Memory B cell (primary cell): ENCODE data around the gene NR0B2.

Experiments used
- ATAC-seq: fragments of 150-1000 bp; cut with Tn5 transposase; 2 replicates; pipeline ENCODE4 v1.10.0; 2021; ENCODE audit warnings: low read depth, mild to moderate bottlenecking, moderate library complexity
- DNase-seq, 2 donors: peaks; one replicate each; pipeline ENCODE4 v3.0.0; 2022; ENCODE audit warnings: low spot score in 2 of 2
- H3K27ac Mint-ChIP-seq: one replicate; pipeline ENCODE4 v1.8.0; 2022; ENCODE audit warnings: mild to moderate bottlenecking, moderate library complexity, mixed read lengths
- H3K27me3 Mint-ChIP-seq: one replicate; pipeline ENCODE4 v1.8.0; 2022; ENCODE audit warnings: mixed read lengths
- H3K36me3 Mint-ChIP-seq: one replicate; pipeline ENCODE4 v1.8.0; 2022; ENCODE audit warnings: mild to moderate bottlenecking, mixed read lengths
- H3K4me1 Mint-ChIP-seq: one replicate; pipeline ENCODE4 v1.8.0; 2022; ENCODE audit warnings: mixed read lengths
- H3K4me3 Mint-ChIP-seq: one replicate; pipeline ENCODE4 v1.8.0; 2022; ENCODE audit warnings: mild to moderate bottlenecking, moderate library complexity, mixed read lengths
- H3K9me3 Mint-ChIP-seq: one replicate; pipeline ENCODE4 v1.8.0; 2022; ENCODE audit warnings: mixed read lengths

NR0B2 gene, protein sequence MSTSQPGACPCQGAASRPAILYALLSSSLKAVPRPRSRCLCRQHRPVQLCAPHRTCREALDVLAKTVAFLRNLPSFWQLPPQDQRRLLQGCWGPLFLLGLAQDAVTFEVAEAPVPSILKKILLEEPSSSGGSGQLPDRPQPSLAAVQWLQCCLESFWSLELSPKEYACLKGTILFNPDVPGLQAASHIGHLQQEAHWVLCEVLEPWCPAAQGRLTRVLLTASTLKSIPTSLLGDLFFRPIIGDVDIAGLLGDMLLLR

DNA sequence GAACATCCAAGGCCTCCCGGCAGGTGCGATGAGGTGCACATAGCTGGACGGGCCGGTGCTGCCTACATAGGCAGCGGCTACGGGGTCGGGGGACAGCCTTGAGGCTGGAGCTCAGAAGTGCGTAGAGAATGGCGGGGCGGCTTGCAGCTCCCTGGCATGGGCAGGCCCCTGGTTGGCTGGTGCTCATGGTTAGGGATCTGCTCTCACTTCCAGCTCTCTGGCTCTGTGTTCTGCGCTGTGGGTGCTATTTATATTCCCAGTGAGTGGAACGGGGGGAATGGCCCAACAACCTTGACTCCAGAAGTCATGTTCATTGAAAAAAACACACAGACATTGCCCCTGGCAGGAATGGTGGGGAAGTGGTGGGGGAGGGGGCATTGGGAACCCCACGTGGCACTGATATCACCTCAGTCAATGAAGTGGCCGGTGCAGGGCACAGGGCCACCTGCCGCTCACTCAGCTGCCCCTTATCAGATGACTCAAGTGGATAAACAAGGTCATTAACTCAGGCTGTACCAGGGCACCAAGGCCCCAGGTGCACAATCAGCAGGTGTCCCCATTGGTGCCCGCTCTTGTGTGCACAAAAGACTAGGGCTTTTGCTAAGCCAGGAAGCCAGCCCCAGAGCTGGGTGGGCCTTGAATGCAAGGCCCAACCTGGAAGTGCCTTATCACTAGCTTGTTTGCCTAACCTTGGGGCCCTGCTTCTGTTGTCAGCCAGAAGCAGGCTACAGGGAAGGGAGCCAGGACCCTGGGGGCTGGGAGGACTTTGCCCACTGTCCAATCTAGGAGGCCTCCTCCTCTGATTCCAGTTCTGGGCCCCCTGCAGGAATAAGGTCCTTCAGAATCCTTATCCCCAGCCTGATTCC lies at the start of gene NR0B2:
Gene NR0B2, minus strand, starts transcription at position 222 of the 866 bp plus-strand sequence. Its CDS starts 35 bp downstream, at position 187.
- ATAC-seq (no peak), DNase-seq (no peak)
- Mint-ChIP-seq H3K27ac (no peak within 1 kb of the TSS), H3K27me3 (peaks cover 1% of the 10 kb centered on the region), H3K4me1 (no peaks in the 10 kb centered on the region), H3K9me3 (no peaks in the 10 kb centered on the region), H3K36me3 (no peaks in the 10 kb centered on the region), H3K4me3 (no peak within 1 kb of the TSS)

DNA sequence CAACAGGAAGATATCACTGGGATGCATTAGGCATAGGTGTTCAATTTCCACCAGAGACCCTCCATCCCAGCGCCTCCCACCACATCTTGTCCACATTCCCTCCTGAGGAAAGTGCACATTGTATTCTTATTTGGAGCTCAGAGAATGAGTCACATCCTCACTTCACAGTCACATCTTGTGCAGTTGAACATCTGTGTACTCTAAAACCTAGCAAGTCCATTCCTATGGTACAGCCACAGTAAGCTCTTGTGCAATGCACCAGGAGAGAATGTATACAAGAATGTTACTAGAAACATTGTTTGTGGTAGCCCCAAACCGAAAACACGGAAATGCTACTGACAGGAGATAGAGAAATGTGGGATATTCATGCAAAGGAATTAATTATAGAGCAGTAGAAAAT lies 48.1 kb upstream of the NR0B2 start:
- Mint-ChIP-seq H3K36me3 (peaks cover 2% of the 10 kb centered on the region), H3K27me3 (peaks cover 14% of the 10 kb centered on the region), H3K4me3 (no peak overlapping the region), H3K27ac (no peak overlapping the region), H3K4me1 (peaks cover 5% of the 10 kb centered on the region), H3K9me3 (no peaks in the 10 kb centered on the region)
- DNase-seq (no peak), ATAC-seq (no peak)

DNA sequence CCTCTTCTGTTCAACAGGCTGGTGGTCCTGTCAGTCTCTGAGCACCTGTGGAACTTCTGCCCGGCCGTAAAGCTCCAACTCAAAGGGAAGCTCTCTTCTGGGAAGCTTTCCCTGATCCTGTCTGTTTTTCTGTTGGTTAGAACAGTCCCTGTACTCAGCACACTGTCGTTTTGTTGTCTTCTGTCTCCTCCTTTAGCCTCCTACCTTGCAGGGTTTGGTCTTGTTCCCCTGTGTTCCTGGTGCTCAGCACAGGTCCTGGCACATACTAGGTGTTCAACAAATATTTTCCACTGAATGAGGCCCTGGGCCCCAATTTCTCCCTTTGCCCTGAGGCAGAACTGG lies 46.8 kb upstream of the NR0B2 start:
- ATAC-seq, result peak; percentile 6
- H3K27me3 Mint-ChIP-seq, result peaks cover 11% of the 10 kb centered on the region
- no peak for DNase-seq
- peaks cover 5% of the 10 kb centered on the region for H3K4me1 Mint-ChIP-seq
- peaks cover 3% of the 10 kb centered on the region for H3K9me3 Mint-ChIP-seq
- peaks cover 7% of the 10 kb centered on the region for H3K36me3 Mint-ChIP-seq
- peak overlapping the region; percentile 87 for H3K4me3 Mint-ChIP-seq
- peak overlapping the region; percentile 63 for H3K27ac Mint-ChIP-seq

GRCh38 chr1:26959722-26960624 lies 46.2 kb upstream of the NR0B2 start, which contains the start of gene KDF1:
TSS of gene KDF1 (minus strand) at chr1:26960468. CDS start at chr1:26952380, 8,088 bp downstream.
- Mint-ChIP-seq H3K36me3 (peaks cover 7% of the 10 kb centered on the region), H3K27ac (peak within 1 kb of the TSS; percentile 63), H3K27me3 (peaks cover 10% of the 10 kb centered on the region), H3K4me3 (peak within 1 kb of the TSS; percentile 87), H3K9me3 (peaks cover 3% of the 10 kb centered on the region), H3K4me1 (peaks cover 5% of the 10 kb centered on the region)
- ATAC-seq (peak; percentile 99), DNase-seq (peak; percentile 58 to 65)

DNA sequence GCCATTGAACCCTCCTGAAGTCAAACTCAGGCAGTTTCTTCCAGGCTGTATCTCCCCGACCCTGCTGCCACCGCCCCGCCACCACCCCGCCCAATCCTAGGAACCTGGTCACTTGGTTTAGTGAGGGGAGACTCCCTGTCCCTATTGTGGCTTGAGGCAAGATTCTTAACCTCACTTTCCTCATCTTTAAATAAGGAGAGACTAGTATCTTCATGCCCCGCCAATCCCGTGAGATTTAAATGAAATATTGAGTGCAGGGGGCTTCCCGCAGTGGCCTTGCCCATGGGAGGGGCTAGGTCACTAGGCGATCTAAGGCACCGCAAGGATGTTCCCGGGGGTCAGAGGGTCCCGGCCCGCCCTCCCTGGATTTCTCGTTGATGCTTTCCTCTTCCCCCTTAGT lies 45.5 kb upstream of the NR0B2 start:
- no peak for DNase-seq
- ATAC-seq, result no peak
- Mint-ChIP-seq H3K4me3 (peak overlapping the region; percentile 49), H3K9me3 (peaks cover 3% of the 10 kb centered on the region), H3K27ac (no peak overlapping the region), H3K27me3 (peaks cover 6% of the 10 kb centered on the region), H3K36me3 (peaks cover 7% of the 10 kb centered on the region), H3K4me1 (peaks cover 5% of the 10 kb centered on the region)

GRCh38 chr1:26957306-26957705 lies 43.5 kb upstream of the NR0B2 start:
- Mint-ChIP-seq H3K4me3 (no peak overlapping the region), H3K27me3 (peaks cover 4% of the 10 kb centered on the region), H3K4me1 (peaks cover 5% of the 10 kb centered on the region), H3K36me3 (peaks cover 9% of the 10 kb centered on the region), H3K27ac (no peak overlapping the region), H3K9me3 (peaks cover 3% of the 10 kb centered on the region)
- ATAC-seq, result no peak
- no peak for DNase-seq

GRCh38 chr1:26956321-26956720 lies 42.5 kb upstream of the NR0B2 start:
- Mint-ChIP-seq H3K4me1 (peaks cover 5% of the 10 kb centered on the region), H3K36me3 (peaks cover 12% of the 10 kb centered on the region), H3K27me3 (peaks cover 2% of the 10 kb centered on the region), H3K4me3 (no peak overlapping the region), H3K27ac (no peak overlapping the region), H3K9me3 (peaks cover 3% of the 10 kb centered on the region)
- ATAC-seq (no peak), DNase-seq (no peak)

DNA sequence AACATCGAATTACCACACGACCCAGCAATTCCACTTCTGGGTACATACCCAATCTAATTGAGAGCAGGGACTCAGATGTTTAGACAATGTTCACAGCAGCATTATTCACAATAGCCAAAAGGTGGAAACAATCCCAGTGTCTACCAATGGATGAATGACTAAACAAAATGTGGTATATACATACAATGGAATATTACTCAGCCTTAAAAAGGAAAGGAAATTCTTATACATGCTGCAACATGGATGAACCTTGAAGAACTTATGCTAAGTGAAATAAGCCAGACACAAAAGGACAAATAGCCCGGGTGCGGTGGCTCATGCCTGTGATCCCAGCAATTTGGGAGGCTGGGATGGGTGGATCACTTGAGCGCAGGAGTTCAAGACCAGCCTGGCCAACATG lies 39.6 kb upstream of the NR0B2 start:
- peaks cover 16% of the 10 kb centered on the region for H3K36me3 Mint-ChIP-seq
- peaks cover 3% of the 10 kb centered on the region for H3K9me3 Mint-ChIP-seq
- H3K27me3 Mint-ChIP-seq, result no peaks in the 10 kb centered on the region
- ATAC-seq (no peak), DNase-seq (no peak)
- H3K4me1 Mint-ChIP-seq, result peaks cover 4% of the 10 kb centered on the region
- no peak overlapping the region for H3K27ac Mint-ChIP-seq
- no peak overlapping the region for H3K4me3 Mint-ChIP-seq

DNA sequence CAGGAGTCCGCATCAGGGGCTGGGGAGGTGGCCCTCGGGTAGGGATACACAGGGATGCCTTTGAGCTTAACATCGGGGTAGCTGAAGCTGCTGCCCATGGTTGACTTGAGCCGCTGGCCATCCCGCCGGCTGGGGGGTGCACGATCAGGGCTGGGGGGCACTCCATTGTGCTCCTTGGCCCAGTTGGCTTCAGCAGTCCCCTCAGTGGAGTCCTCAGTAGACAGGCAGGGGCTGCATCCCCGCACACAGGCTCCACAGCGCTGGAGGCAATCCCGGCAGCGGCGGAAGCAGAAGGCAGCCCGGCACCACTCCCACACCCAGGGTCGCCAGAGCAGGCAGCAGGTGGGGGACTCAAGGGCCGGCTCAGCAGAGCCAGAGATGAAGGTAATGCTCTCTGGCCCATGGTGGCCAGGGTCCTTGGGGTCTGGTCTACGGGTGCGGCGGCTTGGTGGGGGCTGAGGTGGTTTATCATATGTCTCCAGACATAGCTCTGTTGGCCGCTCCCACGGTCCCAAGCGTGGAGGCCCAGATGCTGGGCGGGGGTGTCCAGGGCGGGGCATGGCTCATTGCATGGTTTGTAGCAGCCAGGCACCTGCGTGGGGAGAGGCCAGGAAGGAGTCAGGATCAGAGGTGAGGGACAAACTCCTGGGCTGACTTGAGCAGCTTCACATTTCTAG lies 38.2 kb upstream of the NR0B2 start:
- Mint-ChIP-seq H3K9me3 (peaks cover 3% of the 10 kb centered on the region), H3K4me3 (no peak overlapping the region), H3K36me3 (peaks cover 16% of the 10 kb centered on the region), H3K27me3 (no peaks in the 10 kb centered on the region), H3K4me1 (peaks cover 4% of the 10 kb centered on the region), H3K27ac (no peak overlapping the region)
- DNase-seq (no peak), ATAC-seq (no peak)

DNA sequence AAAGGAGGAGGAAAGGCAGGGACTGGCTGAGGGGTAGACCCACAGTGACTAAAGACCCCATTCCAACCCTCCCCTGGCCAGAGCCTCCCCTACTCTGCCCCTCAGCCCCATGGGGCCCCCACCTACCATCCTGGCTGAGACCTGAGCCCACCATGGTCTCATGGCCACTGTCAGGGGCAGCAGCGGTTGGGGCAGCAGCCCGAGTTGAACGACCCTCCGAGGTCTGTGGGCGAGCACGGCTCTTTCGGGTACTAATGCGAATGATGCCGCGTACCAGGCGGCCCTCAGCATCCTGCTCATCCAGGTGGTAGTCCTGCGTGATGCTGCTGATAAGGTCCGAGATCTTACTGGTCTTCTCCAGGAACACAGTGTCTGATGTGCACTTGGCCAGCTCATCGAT lies 37.4 kb upstream of the NR0B2 start:
- Mint-ChIP-seq H3K9me3 (peaks cover 3% of the 10 kb centered on the region), H3K27ac (no peak overlapping the region), H3K4me3 (no peak overlapping the region), H3K36me3 (peaks cover 15% of the 10 kb centered on the region), H3K27me3 (no peaks in the 10 kb centered on the region), H3K4me1 (peaks cover 4% of the 10 kb centered on the region)
- ATAC-seq (no peak), DNase-seq (no peak)

DNA sequence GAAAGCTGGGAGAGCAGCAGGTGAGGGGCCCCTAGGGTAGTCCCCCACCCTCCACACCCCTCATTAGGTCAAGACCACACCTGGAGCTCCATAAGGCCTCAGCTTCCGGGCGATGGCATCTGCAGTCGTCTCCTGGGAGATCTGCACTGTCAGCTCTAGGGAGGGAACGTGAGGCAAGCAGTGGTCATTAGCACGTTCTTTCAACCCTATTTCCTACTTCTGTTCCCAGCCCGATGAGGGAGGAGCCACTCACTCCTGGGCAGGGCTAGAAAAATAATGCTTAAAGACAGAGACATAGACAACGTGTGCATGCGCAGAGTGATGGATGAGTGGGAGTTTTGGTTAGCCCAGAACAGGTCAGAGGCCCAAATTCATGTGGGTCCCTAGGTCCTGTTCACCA lies 36.8 kb upstream of the NR0B2 start:
- H3K27ac Mint-ChIP-seq, result no peak overlapping the region
- no peak for DNase-seq
- no peaks in the 10 kb centered on the region for H3K9me3 Mint-ChIP-seq
- H3K27me3 Mint-ChIP-seq, result no peaks in the 10 kb centered on the region
- no peak overlapping the region for H3K4me3 Mint-ChIP-seq
- peaks cover 13% of the 10 kb centered on the region for H3K36me3 Mint-ChIP-seq
- no peak for ATAC-seq
- H3K4me1 Mint-ChIP-seq, result peaks cover 4% of the 10 kb centered on the region

DNA sequence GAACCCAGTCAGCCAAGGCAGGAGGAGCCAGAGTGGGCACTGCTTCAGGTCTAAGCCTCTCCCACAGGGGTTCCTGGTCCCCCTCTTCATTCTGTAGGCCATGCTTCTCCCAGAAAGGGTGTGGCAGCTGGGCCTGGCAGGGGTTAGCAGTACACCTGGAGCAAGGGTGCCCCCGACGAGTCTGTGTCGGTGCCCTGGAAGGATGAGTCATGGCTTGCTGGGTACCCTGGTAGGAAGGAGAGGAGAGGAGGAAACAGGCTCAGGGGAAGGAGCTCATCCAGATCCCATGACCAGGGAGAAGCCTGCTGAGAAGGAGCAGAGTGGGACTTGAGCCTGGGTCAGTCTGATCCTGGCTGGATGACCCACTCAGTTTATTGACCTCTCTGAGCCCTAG lies 36.1 kb upstream of the NR0B2 start:
- Mint-ChIP-seq H3K9me3 (no peaks in the 10 kb centered on the region), H3K27ac (no peak overlapping the region), H3K27me3 (no peaks in the 10 kb centered on the region), H3K4me1 (peaks cover 4% of the 10 kb centered on the region), H3K36me3 (peaks cover 20% of the 10 kb centered on the region), H3K4me3 (no peak overlapping the region)
- no peak for ATAC-seq
- no peak for DNase-seq

DNA sequence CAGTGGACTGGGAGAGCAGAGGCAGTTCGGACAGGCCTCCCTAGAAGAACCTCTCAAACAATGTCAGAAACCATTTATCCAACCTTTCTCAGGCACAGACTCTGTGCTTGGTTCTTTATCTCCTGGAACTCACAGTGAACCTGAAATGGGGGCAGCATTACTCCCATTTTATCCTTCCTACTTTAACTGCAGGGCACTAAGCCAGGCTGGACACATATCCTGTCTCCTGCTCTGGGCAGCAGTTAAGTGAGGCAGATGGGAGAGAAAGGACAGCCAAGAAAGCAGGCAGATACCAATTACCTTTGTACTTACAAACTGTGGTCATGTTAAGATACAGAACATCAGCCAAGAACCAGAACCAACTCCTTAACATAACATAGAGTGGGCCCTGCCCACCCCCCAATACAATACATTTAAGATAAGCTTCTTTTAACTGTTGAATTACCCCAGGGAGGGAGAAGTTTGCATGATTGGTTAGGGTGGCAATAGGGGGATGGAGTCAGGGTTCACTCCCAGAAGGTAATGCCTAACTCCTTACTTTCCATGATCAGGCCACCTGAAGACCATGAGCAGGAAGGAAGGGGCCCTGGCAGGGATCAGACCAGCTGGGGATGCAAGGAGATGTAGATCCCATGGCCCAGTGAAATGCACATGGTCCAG lies 35.6 kb upstream of the NR0B2 start:
- no peak overlapping the region for H3K27ac Mint-ChIP-seq
- H3K4me3 Mint-ChIP-seq, result no peak overlapping the region
- H3K4me1 Mint-ChIP-seq, result peaks cover 4% of the 10 kb centered on the region
- no peak for ATAC-seq
- no peak for DNase-seq
- H3K9me3 Mint-ChIP-seq, result no peaks in the 10 kb centered on the region
- peaks cover 20% of the 10 kb centered on the region for H3K36me3 Mint-ChIP-seq
- H3K27me3 Mint-ChIP-seq, result no peaks in the 10 kb centered on the region
